Heart left ventricle (tissue), 16 donors: ENCODE measurements around the gene PDIA3. TPM values are rescaled to one million over a fixed set of nuclear protein-coding genes. Genes with fewer than 3 reads are reported as not detected.

Experiments
- ATAC-seq, 4 donors: fragments of 200-7000 bp; cut with Tn5 transposase; one replicate each; pipeline ENCODE4 v1.9.1; 2020 to 2022; ENCODE audit warnings: moderate library complexity in 4 of 4, mild to moderate bottlenecking in 3 of 4, moderate number of reproducible peaks in 1 of 4
- DNase-seq, 5 donors: peaks; one replicate each; pipeline ENCODE4 v3.0.0-alpha.2; 2020
- H3K27ac ChIP-seq, 12 donors: fragments of 200-600 bp; sonication (generic) in 4 of 12; one replicate each; pipeline versions ENCODE4 v1.5.0 to v1.8.0; 2016 to 2022; ENCODE audit warnings: mild to moderate bottlenecking in 2 of 12
- H3K27me3 ChIP-seq, 9 donors: fragments of 200-600 bp; sonication (generic) in 2 of 9; one replicate each; pipeline versions ENCODE4 v1.5.1 to v1.8.0; 2016 to 2022; ENCODE audit warnings: mild to moderate bottlenecking in 3 of 9
- H3K36me3 ChIP-seq, 9 donors: fragments of 200-600 bp; sonication (generic) in 2 of 9; one replicate each; pipeline versions ENCODE4 v1.5.0 to v1.8.0; 2018 to 2022; ENCODE audit warnings: mild to moderate bottlenecking in 2 of 9
- H3K4me1 ChIP-seq, 12 donors: fragments of 200-600 bp; sonication (generic) in 4 of 12; one replicate each; pipeline versions ENCODE4 v1.5.0 to v1.8.0; 2016 to 2022; ENCODE audit warnings: mild to moderate bottlenecking in 3 of 12
- H3K4me3 ChIP-seq, 12 donors: fragments of 200-600 bp; sonication (generic) in 4 of 12; one replicate each; pipeline versions ENCODE4 v1.5.0 to v1.8.0; 2017 to 2022; ENCODE audit warnings: mild to moderate bottlenecking in 9 of 12, moderate library complexity in 4 of 12
- H3K9me3 ChIP-seq, 12 donors: fragments of 200-600 bp; sonication (generic) in 4 of 12; one replicate each; pipeline versions ENCODE4 v1.5.0 to v1.8.0; 2016 to 2022; ENCODE audit warnings: mild to moderate bottlenecking in 1 of 12
- POLR2A ChIP-seq, 2 donors: fragments of 450-650 bp; IDR thresholded peaks; one replicate each; pipeline ENCODE4 v1.6.1; 2017; ENCODE audit warnings: antibody characterized with exemption in 2 of 2, mild to moderate bottlenecking in 2 of 2, moderate library complexity in 2 of 2
- WGBS, 4 donors: extraction: QIAGEN DNeasy Blood & Tissue Kit in 2 of 4; methylation state at CpG; one replicate each; pipeline versions ENCODE4 v1.1.5 to v1.1.7; 2013 to 2018; 5-methylcytosine and 5-hydroxymethylcytosine counted together
- intact Hi-C, 10 donors: fragments of 100-400 bp; cut with DNase I; formaldehyde crosslinking; loops; one replicate each; pipeline versions ENCODE4 v1.11.1 to v1.14.2; 2022
- polyA plus RNA-seq, 2 donors: library from polyadenylated mRNA; stranded (reverse); fragments of 200-250 nt; gene quantifications; one replicate each; pipeline ENCODE4 v1.2.3, GENCODE V29; 2013
- total RNA-seq, 9 donors: library from RNA; depleted of rRNA in 2 of 9; stranded (reverse); fragments of >200 nt in 2 of 9; fragmentation: NEBNext Ultra II Directional in 3 of 9; extraction: Animal tissue kit (Norgen Biotek cat#: 25700) in 3 of 9; gene quantifications; one replicate each; pipeline versions ENCODE4 v1.1.0 to v1.2.4, GENCODE V29; 2016 to 2023
- TF ChIP-seq, protein P1 (sequence below), 12 donors: fragments of 200-600 bp; sonication (generic) in 4 of 12; IDR thresholded peaks; one replicate each; pipeline versions ENCODE4 v1.5.0 to v1.8.0; 2018 to 2022; ENCODE audit warnings: antibody characterized with exemption in 12 of 12, mild to moderate bottlenecking in 5 of 12
- donor health status: ischemic (EF 13 %, LVEDD 7.1; RV severe dilation, severe dysfunction).
- donor health status: healthy with polysubstance abuse.
- donor health status: DM: no; HTN: yes; CAD: no.
- donor health status: DM: no; HTN: no; CAD: no.
- donor health status: ischemic (EF 25% LVEDD 6.9; RV normal size, moderate dysfunction).
- donor health status: ischemic (EF 25% LVEDD 5.7; RV mildly dilated, moderate dysfunction).
- donor health status: healthy.
- donor health status: DM: yes; HTN: yes; CAD: no.
- donor health status: ischemic (EF 35%, LVEDD 5.7; RV mildly dilated, moderate dysfunction).
- donor health status: nonischemic (EF 11% LVEDD 7.7; RV severe dilation, severe dysfunction).
- donor health status: DM: yes; HTN: yes; CAD: no.
- donor health status: PGD.
- donor health status: ischemic (EF 29% LVEDD 5.4; RV normal size, mild dysfunction).
- donor health status: nonischemic (EF 23%, LVEDD 6.1; RV moderate dilation, normal function).

Gene PDIA3
- total and polyA plus RNA-seq, 11 donors: 57.2 to 278 (median 172) TPM

DNA sequence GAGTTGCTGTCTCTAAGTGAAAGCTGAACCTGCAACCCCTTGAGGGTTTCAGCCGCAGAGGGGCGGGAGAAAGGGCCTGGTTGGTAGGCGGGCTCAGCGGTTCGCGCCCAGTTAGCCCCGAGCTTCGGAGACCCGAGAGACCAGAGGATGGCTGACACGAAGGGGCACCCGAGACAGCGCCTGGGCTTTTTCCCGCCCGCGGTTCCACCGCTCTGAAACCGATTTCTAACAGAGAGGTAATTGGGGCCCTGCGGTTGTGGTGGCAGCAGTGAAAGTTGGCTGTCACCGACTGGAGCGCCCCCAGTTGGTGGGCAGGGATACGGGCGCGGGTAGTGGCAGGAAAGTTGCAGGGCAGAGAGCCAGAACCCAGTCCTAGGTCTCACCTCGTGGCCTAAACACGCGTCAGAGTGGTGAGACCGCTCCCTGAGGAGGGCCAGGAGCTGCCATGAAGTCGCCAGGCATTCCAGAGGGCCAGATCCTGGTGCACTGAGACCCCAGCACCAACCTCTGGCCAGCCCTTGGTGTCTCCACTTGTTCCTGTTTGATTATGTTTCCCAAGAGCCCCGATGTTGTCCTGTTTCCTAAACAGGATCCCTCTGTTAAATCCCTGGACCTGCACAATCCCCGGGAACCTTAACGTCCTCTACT lies 31.2 kb downstream of the PDIA3 start:
- TF ChIP-seq, protein P1, sequence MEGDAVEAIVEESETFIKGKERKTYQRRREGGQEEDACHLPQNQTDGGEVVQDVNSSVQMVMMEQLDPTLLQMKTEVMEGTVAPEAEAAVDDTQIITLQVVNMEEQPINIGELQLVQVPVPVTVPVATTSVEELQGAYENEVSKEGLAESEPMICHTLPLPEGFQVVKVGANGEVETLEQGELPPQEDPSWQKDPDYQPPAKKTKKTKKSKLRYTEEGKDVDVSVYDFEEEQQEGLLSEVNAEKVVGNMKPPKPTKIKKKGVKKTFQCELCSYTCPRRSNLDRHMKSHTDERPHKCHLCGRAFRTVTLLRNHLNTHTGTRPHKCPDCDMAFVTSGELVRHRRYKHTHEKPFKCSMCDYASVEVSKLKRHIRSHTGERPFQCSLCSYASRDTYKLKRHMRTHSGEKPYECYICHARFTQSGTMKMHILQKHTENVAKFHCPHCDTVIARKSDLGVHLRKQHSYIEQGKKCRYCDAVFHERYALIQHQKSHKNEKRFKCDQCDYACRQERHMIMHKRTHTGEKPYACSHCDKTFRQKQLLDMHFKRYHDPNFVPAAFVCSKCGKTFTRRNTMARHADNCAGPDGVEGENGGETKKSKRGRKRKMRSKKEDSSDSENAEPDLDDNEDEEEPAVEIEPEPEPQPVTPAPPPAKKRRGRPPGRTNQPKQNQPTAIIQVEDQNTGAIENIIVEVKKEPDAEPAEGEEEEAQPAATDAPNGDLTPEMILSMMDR (IDR thresholded peaks at IDR 0.05): peak; percentile 42 to 86 (median 70)
- TF ChIP-seq POLR2A (IDR thresholded peaks at IDR 0.05): peak in 1 of 2 donors; percentile 35
- H3K27ac ChIP-seq: peak overlapping the region; percentile 30 to 91 (median 81)
- H3K27me3 ChIP-seq: no peaks in the 10 kb centered on the region
- intact Hi-C loops: no loop called here
- 2 to 5% (median 3%) methylated on average over 13 to 31 of the region's 31 CpGs for WGBS, 4 donors
- peaks cover 0 to 22% (median 13%) of the 10 kb centered on the region in 12 donors for H3K4me1 ChIP-seq
- H3K9me3 ChIP-seq: no peaks in the 10 kb centered on the region
- H3K36me3 ChIP-seq: peaks cover 0 to 24% (median 15%) of the 10 kb centered on the region in 9 donors
- peak; percentile 63 to 80 (median 79) for ATAC-seq
- peak overlapping the region; percentile 43 to 83 (median 69) for H3K4me3 ChIP-seq
- peak; percentile 71 to 88 (median 80) for DNase-seq

DNA sequence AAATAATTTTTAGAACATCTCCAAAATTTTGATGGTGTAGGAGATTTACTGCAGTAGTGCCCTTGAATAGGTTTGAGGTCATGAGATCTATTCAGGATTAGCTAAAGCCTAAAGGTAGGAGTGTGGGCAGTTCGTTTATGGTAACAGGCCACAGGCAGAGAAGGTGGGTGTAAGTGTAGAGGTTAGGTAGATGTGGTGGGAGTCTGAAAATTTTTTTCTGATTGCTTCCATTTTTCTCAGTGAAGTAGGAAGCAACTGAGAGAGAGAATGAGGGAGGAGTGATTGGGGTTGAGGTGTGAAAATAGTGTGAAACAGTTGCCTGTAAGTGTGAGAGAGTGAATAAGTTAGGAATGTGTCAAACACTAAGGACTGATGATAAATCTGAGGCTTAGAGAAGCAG lies 32.8 kb downstream of the PDIA3 start:
- intact Hi-C loops: no loop called here
- H3K27me3 ChIP-seq: no peaks in the 10 kb centered on the region
- 87 to 94% (median 90%) methylated on average over 1 of the region's 1 CpG for WGBS, 4 donors

DNA sequence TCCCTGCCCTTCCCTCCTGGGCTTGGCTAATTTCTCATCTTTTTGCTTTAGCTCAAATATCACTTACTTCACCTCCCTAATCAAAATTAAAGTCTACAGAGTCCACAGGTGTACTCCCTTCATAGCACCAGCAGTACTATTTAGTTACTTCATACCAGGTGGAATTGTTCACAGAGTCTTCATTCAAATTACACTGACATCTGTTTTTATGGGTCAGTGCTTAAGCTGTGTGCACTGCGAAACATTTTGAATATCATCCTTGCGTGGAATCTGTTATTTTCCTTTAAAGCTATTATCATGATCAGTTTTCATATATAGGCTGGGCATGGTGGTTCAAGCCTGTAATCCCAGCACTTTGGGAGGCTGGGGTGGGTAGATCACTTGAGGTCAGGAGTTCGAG lies 43.2 kb downstream of the PDIA3 start:
- Histone ChIP-seq H3K4me1 (peaks cover 0 to 22% (median 16%) of the 10 kb centered on the region in 12 donors), H3K27me3 (no peaks in the 10 kb centered on the region), H3K4me3 (no peak overlapping the region), H3K36me3 (peaks cover 0 to 14% (median 11%) of the 10 kb centered on the region in 9 donors), H3K27ac (no peak overlapping the region), H3K9me3 (no peaks in the 10 kb centered on the region)
- intact Hi-C loops: no loop called here
- DNase-seq: no peak
- no peak for TF ChIP-seq POLR2A (IDR thresholded peaks at IDR 0.05)
- TF ChIP-seq, protein P1 (IDR thresholded peaks at IDR 0.05): no peak
- WGBS, 4 donors: 96 to 99% (median 98%) methylated on average over 3 of the region's 3 CpGs
- no peak for ATAC-seq

More for the DNA sequence above, 32.8 kb downstream of the PDIA3 start:
- no peak for ATAC-seq
- no peak for DNase-seq
- Histone ChIP-seq H3K27ac (no peak overlapping the region), H3K4me1 (peaks cover 0 to 22% (median 13%) of the 10 kb centered on the region in 12 donors), H3K9me3 (no peaks in the 10 kb centered on the region), H3K36me3 (peaks cover 0 to 9% (median 0%) of the 10 kb centered on the region in 9 donors), H3K4me3 (no peak overlapping the region)
- no peak for TF ChIP-seq POLR2A (IDR thresholded peaks at IDR 0.05)
- TF ChIP-seq, protein P1 (IDR thresholded peaks at IDR 0.05): no peak

DNA sequence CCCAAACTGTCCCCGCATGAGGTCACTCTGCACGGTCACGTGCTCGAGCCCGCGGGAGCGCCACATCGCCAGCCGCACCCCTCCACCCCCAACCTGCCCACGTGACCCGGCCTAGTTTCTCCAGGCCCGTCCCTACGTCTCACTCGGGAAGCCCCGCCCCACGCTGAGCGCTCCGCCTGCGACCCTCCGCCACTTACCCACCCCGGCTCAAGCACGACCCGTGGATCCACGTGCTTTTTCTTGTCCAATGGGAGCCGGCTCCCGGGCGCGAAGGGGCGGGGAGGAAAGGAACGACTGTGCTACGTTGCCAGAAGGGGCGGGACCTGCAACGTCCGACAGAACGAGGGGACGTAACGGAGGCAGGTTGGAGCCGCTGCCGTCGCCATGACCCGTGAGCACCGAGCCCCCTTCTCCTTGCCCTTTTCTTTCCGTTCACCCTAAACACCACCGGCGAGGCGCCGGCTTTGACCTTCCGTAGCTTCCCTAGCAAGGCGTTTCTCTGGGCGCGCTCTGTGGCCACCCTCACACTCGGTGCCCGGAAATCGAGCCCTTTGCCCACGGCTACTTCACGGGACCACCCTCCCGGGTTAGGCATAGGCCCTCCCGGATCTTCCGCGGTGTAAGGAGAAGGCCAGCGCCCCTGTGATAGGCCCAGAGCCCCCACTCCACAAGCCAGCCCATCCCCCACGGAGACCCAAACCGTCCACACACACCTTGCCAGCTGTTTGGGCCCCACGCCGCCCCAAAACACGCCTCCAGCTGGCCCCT lies 45.9 kb downstream of the PDIA3 start, which contains the start of gene SERF2:
SERF2 (plus strand) TSS at position 328 of the 768 bp plus-strand sequence; CDS start at position 385, 57 bp downstream.
- no peaks in the 10 kb centered on the region for H3K9me3 ChIP-seq
- H3K27ac ChIP-seq: peak within 1 kb of the TSS; percentile 86 to 100 (median 96)
- peak; percentile 100 for DNase-seq
- intact Hi-C loops: loop anchor here in 2 of 10 donors (1.0 to 5.0 kb wide), 2 partner anchors 32 to 635 kb away; partner anchors contain the start of genes CTDSPL2 (in 1 of the 2) and MFAP1 (in 1 of the 2)
- peaks cover 0 to 41% (median 37%) of the 10 kb centered on the region in 9 donors for H3K36me3 ChIP-seq
- TF ChIP-seq POLR2A (IDR thresholded peaks at IDR 0.05): peak; percentile 98
- TF ChIP-seq, protein P1 (IDR thresholded peaks at IDR 0.05): no peak
- H3K27me3 ChIP-seq: no peaks in the 10 kb centered on the region
- peak; percentile 96 to 98 (median 97) for ATAC-seq
- peak within 1 kb of the TSS; percentile 60 to 100 (median 85) for H3K4me3 ChIP-seq
- 0 to 2% (median 0%) methylated on average over 57 to 66 of the region's 66 CpGs for WGBS, 4 donors
- H3K4me1 ChIP-seq: peaks cover 4 to 50% (median 36%) of the 10 kb centered on the region in 12 donors
